ENCODE measurements around the gene NR5A1. TPM values are rescaled to one million over a fixed set of nuclear protein-coding genes. Genes with fewer than 3 reads are reported as not detected.

The NR5A1 gene
- total RNA-seq, 4 donors from 2014 or later = not detected

DNA sequence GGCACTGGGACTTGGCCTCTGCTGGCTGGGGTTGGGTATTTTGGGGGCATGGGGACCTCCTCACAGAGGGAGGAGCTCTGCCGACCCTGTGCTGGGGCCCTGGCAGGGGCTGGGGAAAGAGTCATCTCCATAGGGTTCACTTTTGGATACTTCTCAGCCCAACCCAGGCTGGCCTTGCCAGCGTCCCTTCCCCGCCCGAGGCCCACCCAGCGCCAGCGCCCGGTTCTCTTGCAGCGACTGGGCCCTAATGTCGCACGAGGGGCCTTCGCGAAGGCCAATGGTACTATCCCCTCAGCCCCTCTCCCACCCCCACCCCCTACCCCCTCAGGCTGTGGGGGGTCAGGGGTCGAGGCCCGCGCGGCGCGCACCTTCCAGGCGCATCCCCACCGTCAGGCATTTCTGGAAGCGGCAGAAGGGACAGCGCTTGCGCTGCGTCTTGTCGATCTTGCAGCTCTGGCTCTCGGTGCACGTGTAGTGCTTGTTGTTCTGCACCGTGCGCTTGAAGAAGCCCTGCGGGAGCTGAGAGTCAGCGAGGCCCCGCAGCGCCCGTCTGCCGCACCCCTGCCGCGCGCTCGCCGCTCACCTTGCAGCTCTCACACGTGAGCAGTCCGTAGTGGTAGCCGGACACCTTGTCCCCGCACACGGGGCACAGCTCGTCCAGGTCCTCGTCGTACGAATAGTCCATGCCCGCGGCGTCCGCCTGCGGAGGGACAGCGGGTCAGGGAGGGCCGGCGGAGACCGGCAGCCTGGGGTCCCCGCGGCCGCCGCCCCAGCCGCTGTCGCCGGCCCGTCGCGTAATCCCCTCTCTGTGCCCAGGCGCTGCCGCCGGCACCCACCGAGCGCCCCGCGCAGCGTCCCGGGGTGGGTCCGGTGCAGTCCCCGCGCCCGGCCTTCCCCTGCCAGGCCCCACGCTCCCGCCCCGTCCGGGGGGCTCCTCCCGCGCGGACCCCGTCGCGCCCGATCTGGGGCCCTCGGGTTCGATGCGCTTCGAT lies 4.2 kb downstream of the NR5A1 start:
- TF ChIP-seq EP300 (IDR thresholded peaks at IDR 0.05) (no peak), POLR2AphosphoS5 (IDR thresholded peaks at IDR 0.05) (no peak), POLR2A (IDR thresholded peaks at IDR 0.05) (no peak)
- TF ChIP-seq, protein P1, sequence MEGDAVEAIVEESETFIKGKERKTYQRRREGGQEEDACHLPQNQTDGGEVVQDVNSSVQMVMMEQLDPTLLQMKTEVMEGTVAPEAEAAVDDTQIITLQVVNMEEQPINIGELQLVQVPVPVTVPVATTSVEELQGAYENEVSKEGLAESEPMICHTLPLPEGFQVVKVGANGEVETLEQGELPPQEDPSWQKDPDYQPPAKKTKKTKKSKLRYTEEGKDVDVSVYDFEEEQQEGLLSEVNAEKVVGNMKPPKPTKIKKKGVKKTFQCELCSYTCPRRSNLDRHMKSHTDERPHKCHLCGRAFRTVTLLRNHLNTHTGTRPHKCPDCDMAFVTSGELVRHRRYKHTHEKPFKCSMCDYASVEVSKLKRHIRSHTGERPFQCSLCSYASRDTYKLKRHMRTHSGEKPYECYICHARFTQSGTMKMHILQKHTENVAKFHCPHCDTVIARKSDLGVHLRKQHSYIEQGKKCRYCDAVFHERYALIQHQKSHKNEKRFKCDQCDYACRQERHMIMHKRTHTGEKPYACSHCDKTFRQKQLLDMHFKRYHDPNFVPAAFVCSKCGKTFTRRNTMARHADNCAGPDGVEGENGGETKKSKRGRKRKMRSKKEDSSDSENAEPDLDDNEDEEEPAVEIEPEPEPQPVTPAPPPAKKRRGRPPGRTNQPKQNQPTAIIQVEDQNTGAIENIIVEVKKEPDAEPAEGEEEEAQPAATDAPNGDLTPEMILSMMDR (IDR thresholded peaks at IDR 0.05) = no peak
- 5% methylated on average over 12 of the region's 96 CpGs for WGBS
- peaks cover 22% of the 10 kb centered on the region for H3K4me1 ChIP-seq
- no peak for DNase-seq (ENCODE audit: low spot score in 2 of 2)
- H3K4me3 ChIP-seq = no peak overlapping the region
- no peak overlapping the region for H3K27ac ChIP-seq
- H3K27me3 ChIP-seq = peaks cover 76% of the 10 kb centered on the region
- H3K9me3 ChIP-seq = no peaks in the 10 kb centered on the region
- H3K36me3 ChIP-seq = no peaks in the 10 kb centered on the region

DNA sequence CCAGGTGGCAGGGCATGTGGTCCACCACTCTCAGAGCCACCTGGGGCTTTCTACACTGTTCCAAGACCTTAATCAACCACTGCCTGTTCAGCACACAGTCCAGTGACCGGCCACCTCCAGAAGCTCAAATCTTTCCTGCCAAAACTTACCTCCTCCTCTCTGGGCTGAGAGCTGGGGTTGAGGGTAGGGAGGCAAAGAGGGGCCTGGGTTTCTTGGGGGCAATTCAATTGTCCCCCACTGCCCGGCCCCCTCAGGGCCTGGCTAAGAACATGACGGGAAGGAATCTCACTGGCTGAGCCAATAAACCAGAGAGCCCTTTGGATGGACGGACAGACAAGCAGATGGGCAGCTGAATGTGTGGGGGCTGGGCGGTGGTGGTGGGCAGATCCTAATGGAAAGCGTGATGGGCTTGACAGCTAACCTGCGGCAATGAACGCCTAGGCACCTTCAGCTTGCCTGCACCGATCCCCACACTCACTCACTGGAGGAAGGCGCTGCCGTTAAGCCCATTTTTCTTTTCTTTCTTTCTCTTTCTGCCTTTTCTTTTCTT lies 5.4 kb downstream of the NR5A1 start:
- no peak overlapping the region for H3K4me3 ChIP-seq
- no peak overlapping the region for H3K27ac ChIP-seq
- no peaks in the 10 kb centered on the region for H3K9me3 ChIP-seq
- peaks cover 22% of the 10 kb centered on the region for H3K4me1 ChIP-seq
- 69% methylated on average over 11 of the region's 11 CpGs for WGBS
- no peaks in the 10 kb centered on the region for H3K36me3 ChIP-seq
- DNase-seq (ENCODE audit: low spot score in 2 of 2) = no peak
- peaks cover 76% of the 10 kb centered on the region for H3K27me3 ChIP-seq
- TF ChIP-seq, protein P1 (IDR thresholded peaks at IDR 0.05) = no peak
- no peak for TF ChIP-seq POLR2AphosphoS5 (IDR thresholded peaks at IDR 0.05)
- no peak for TF ChIP-seq POLR2A (IDR thresholded peaks at IDR 0.05)
- TF ChIP-seq EP300 (IDR thresholded peaks at IDR 0.05) = no peak

DNA sequence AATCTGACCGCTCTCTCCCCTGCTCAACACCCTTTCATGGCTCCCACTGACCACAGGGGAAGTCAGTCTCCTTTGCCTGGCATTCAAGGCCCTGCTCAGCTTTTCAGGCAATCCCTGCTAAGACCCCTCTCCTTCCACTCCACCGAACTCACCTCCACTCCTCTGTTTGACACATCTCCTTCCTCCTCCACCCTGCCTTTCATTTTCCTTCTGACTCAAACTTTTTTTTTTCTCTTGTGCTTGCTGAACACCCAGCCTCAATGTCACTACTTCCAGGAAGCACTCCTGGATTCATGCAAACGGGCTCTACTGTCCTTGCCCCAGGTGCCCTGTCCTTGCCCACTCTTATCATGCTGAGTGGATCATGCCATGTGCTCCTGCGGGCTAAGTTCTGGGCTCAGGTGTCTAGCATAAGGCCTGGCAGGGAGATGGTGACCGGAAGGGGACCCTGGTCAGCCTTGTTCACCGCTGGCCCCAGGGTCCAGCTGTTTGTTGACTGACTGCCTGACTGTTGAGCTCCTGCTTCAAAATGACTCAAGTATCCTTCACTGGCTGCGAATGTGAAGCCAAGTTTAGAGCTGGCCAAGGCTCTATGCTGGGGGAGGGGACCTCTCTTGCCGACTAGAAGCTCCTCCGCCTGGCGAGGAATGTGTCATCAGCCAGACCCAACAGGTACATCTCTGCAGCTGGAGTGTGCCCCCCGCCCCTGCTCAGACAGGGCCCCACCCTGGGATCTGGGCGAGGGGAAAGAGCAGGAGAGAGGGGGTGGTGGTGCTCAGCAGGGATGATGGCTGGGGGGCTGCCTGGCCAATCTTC lies 6.2 kb downstream of the NR5A1 start:
- TF ChIP-seq POLR2A (IDR thresholded peaks at IDR 0.05) (no peak), EP300 (IDR thresholded peaks at IDR 0.05) (no peak), POLR2AphosphoS5 (IDR thresholded peaks at IDR 0.05) (no peak)
- TF ChIP-seq, protein P1 (IDR thresholded peaks at IDR 0.05) = no peak
- 72% methylated on average over 11 of the region's 12 CpGs for WGBS
- Histone ChIP-seq H3K36me3 (no peaks in the 10 kb centered on the region), H3K9me3 (no peaks in the 10 kb centered on the region), H3K27me3 (peaks cover 74% of the 10 kb centered on the region), H3K27ac (no peak overlapping the region), H3K4me1 (peaks cover 22% of the 10 kb centered on the region), H3K4me3 (no peak overlapping the region)
- DNase-seq (ENCODE audit: low spot score in 2 of 2) = no peak

DNA sequence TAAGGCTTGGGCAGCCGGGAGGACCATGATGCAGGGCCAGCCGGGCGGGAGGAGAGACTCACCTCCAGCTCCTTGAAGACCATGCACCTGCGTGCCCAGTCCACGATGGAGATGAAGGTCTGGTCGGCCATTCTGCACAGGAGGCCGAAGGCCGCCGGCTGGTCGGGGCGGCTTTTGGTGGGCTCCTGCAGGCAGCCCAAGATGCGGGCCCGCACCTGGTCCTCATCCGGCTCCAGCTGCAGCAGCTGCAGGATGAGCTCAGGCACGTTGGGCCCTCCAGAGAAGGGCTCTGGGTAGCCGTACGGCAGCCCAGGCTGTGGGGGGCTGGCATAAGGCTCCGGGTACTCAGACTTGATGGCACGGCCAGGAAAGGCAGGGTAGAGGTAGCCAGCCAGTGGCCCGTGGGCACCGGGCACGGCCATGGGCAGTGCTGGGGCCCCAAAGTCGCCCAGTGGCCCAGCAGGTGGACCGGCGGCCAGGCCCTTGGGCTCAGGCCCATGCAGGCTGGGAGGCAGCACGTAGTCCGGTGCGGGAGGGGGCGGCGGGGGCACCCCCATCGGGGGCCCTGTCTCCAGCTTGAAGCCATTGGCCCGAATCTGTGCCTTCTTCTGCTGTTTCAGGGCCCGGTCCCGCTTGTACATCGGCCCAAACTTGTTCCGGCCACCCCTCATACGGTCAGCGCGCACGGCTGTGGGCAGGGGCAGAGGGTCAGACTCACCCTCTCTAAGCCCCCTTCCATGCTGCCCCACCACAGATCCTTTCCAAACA lies 7.0 kb downstream of the NR5A1 start:
- WGBS = 91% methylated on average over 8 of the region's 40 CpGs
- H3K36me3 ChIP-seq = no peaks in the 10 kb centered on the region
- H3K27ac ChIP-seq = no peak overlapping the region
- TF ChIP-seq, protein P1 (IDR thresholded peaks at IDR 0.05) = no peak
- TF ChIP-seq POLR2AphosphoS5 (IDR thresholded peaks at IDR 0.05) (no peak), POLR2A (IDR thresholded peaks at IDR 0.05) (no peak), EP300 (IDR thresholded peaks at IDR 0.05) (no peak)
- no peaks in the 10 kb centered on the region for H3K9me3 ChIP-seq
- H3K27me3 ChIP-seq = peaks cover 67% of the 10 kb centered on the region
- no peak overlapping the region for H3K4me3 ChIP-seq
- peaks cover 22% of the 10 kb centered on the region for H3K4me1 ChIP-seq
- DNase-seq (ENCODE audit: low spot score in 2 of 2) = no peak

Measured in suprapubic skin (tissue), 4 donors.